Tibial artery (tissue), 4 donors: Measurements from ENCODE around the gene FAM120B.

ENCODE experiments used
- DNase-seq, 2 donors: peaks; one replicate each; pipeline ENCODE4 v3.0.0-alpha.2; 2019
- H3K27ac ChIP-seq, 2 donors: fragments of 200-600 bp; sonication (generic) in 1 of 2; 1 replicate in 1 of 2; 2 replicates in 1 of 2; pipeline ENCODE4 v1.5.1; 2018 to 2019; ENCODE audit warnings: mild to moderate bottlenecking in 1 of 2
- H3K27me3 ChIP-seq, 2 donors: fragments of 200-600 bp; sonication (generic) in 1 of 2; one replicate each; pipeline versions ENCODE4 v1.5.1 to v1.6.0; 2016 to 2019
- H3K36me3 ChIP-seq, 3 donors: fragments of 200-600 bp; sonication (generic) in 2 of 3; one replicate each; pipeline ENCODE4 v1.5.1; 2016 to 2019; ENCODE audit warnings: mild to moderate bottlenecking in 2 of 3
- H3K4me1 ChIP-seq, 4 donors: fragments of 200-600 bp; sonication (generic) in 2 of 4; 1 replicate in 3 of 4; 2 replicates in 1 of 4; pipeline ENCODE4 v1.5.1; 2016 to 2019
- H3K4me3 ChIP-seq, 2 donors: fragments of 200-600 bp; sonication (generic) in 1 of 2; 1 replicate in 1 of 2; 2 replicates in 1 of 2; pipeline ENCODE4 v1.5.1; 2018 to 2019; ENCODE audit warnings: mild to moderate bottlenecking in 2 of 2
- H3K9me3 ChIP-seq, 3 donors: fragments of 200-600 bp; sonication (generic) in 1 of 3; one replicate each; pipeline ENCODE4 v1.5.1; 2016 to 2019
- CTCF ChIP-seq, 2 experiments: fragments of 200-600 bp in 1 of 2; fragments of 450-650 bp in 1 of 2; IDR thresholded peaks; one replicate each; pipeline ENCODE4 v1.5.1; 2017 to 2019; ENCODE audit warnings: antibody characterized with exemption in 2 of 2, mild to moderate bottlenecking in 1 of 2, moderate library complexity in 1 of 2
- intact Hi-C: fragments of 100-400 bp; cut with DNase I; formaldehyde crosslinking; loops from one replicate; pipeline ENCODE4 v1.15.0; 2023; ENCODE audit warnings: low total_unique reads

The FAM120B gene

GRCh38 chr6:170435766-170436165, 129.2 kb downstream of the FAM120B start:
- Histone ChIP-seq H3K4me1 (peaks cover 0 to 10% (median 6%) of the 10 kb centered on the region in 4 donors), H3K36me3 (no peaks in the 10 kb centered on the region), H3K27ac (no peak overlapping the region), H3K27me3 (peaks cover 0 to 23% of the 10 kb centered on the region in 2 donors), H3K9me3 (peaks cover 0 to 13% (median 5%) of the 10 kb centered on the region in 3 donors), H3K4me3 (no peak overlapping the region)
- intact Hi-C loops, result no loop called here
- peak in 1 of 2 donors; percentile 9 for DNase-seq
- no peak for TF ChIP-seq CTCF (IDR thresholded peaks at IDR 0.05)

- Histone ChIP-seq H3K27me3 (peaks cover 0 to 23% of the 10 kb centered on the region in 2 donors), H3K9me3 (peaks cover 0 to 13% (median 5%) of the 10 kb centered on the region in 3 donors), H3K27ac (no peak overlapping the region), H3K4me3 (no peak overlapping the region), H3K4me1 (peaks cover 0 to 10% (median 6%) of the 10 kb centered on the region in 4 donors), H3K36me3 (no peaks in the 10 kb centered on the region)
- intact Hi-C loops, result no loop called here
- TF ChIP-seq CTCF (IDR thresholded peaks at IDR 0.05), result no peak
- no peak for DNase-seq
These were observed 129.8 kb downstream of the FAM120B start for GRCh38 chr6:170436209-170436809.

GRCh38 chr6:170437719-170438401, 131.3 kb downstream of the FAM120B start:
- Histone ChIP-seq H3K36me3 (no peaks in the 10 kb centered on the region), H3K27me3 (peaks cover 0 to 22% of the 10 kb centered on the region in 2 donors), H3K27ac (no peak overlapping the region), H3K4me3 (peak overlapping the region; percentile 3 to 43), H3K9me3 (peaks cover 0 to 13% (median 5%) of the 10 kb centered on the region in 3 donors), H3K4me1 (peaks cover 0 to 10% (median 6%) of the 10 kb centered on the region in 4 donors)
- DNase-seq, result peak in 1 of 2 donors; percentile 19
- TF ChIP-seq CTCF (IDR thresholded peaks at IDR 0.05), result no peak
- intact Hi-C loops, result no loop called here

GRCh38 chr6:170438402-170438753, 131.8 kb downstream of the FAM120B start:
- peaks cover 0 to 17% of the 10 kb centered on the region in 2 donors for H3K27me3 ChIP-seq
- H3K36me3 ChIP-seq, result no peaks in the 10 kb centered on the region
- DNase-seq, result peak; percentile 74 to 75
- TF ChIP-seq CTCF (IDR thresholded peaks at IDR 0.05), result no peak
- intact Hi-C loops, result no loop called here
- H3K4me3 ChIP-seq, result peak overlapping the region; percentile 3 to 43
- peaks cover 0 to 13% (median 5%) of the 10 kb centered on the region in 3 donors for H3K9me3 ChIP-seq
- no peak overlapping the region for H3K27ac ChIP-seq
- H3K4me1 ChIP-seq, result peaks cover 0 to 10% (median 6%) of the 10 kb centered on the region in 4 donors

GRCh38 chr6:170438861-170439260, 132.3 kb downstream of the FAM120B start:
- intact Hi-C loops, result no loop called here
- Histone ChIP-seq H3K27me3 (peaks cover 0 to 12% of the 10 kb centered on the region in 2 donors), H3K9me3 (peaks cover 0 to 13% (median 5%) of the 10 kb centered on the region in 3 donors), H3K27ac (no peak overlapping the region), H3K36me3 (no peaks in the 10 kb centered on the region), H3K4me1 (peaks cover 0 to 10% (median 6%) of the 10 kb centered on the region in 4 donors), H3K4me3 (no peak overlapping the region)
- TF ChIP-seq CTCF (IDR thresholded peaks at IDR 0.05), result no peak
- DNase-seq, result peak in 1 of 2 donors; percentile 33
